GM19035 (cell line): ENCODE data around the gene CDY1B.
"Not testable (repeated sequence)": the region's sequence is repeated elsewhere in the genome, so short reads cannot be mapped to it uniquely, and the experiment has no call there.

Source experiments
- ATAC-seq: cut with Tn5 transposase; IDR thresholded peaks from one replicate; pipeline ENCODE4 v1.9.1; 2021; ENCODE audit not compliant: unreplicated experiment

Gene CDY1B, protein sequence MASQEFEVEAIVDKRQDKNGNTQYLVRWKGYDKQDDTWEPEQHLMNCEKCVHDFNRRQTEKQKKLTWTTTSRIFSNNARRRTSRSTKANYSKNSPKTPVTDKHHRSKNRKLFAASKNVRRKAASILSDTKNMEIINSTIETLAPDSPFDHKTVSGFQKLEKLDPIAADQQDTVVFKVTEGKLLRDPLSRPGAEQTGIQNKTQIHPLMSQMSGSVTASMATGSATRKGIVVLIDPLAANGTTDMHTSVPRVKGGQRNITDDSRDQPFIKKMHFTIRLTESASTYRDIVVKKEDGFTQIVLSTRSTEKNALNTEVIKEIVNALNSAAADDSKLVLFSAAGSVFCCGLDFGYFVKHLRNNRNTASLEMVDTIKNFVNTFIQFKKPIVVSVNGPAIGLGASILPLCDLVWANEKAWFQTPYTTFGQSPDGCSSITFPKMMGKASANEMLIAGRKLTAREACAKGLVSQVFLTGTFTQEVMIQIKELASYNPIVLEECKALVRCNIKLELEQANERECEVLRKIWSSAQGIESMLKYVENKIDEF

DNA sequence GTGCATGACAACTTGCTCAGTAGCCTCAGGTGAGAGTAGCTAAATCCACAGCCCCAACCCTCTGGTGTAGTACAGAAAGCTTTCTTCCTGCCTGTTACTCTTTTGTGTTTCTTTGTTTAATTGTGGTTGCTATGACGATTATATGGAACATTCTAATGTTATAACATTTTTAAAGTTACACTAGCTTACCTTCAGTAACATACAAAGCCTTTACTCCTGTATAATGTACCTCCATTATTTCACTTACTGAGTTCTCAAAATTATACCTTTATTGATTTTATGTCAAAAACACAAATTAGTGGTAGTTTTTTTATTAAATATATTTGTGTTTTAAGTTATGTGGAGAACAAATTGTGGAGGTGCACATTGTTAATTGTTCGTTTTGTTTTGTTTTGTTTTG is at the start of gene CDY1B:
Gene CDY1B, minus strand, starts transcription at position 101 of the 400 bp plus-strand sequence. CDS start 331 bp downstream, outside the sequence.
- not testable (repeated sequence) for ATAC-seq

DNA sequence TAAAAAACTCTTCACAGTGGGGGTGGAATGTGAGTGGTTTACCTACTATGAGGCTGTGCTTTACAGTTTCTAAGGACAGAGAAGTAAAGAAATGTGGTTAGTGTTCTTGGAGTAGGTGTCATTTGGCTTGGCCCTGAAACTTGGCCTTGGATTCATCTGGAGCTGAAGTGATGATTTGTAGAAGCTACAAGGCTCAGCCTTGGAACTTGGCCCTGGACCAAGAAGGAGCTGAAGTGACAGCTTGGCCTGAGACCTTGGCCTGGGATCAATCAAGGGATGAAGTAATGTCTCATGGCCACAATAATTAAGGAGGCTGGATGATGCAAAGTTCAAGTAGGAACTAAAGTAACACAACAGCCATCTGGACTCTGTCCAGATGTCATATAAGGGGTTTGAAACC is 1.7 kb upstream of the CDY1B start:
- not testable (repeated sequence) for ATAC-seq

DNA sequence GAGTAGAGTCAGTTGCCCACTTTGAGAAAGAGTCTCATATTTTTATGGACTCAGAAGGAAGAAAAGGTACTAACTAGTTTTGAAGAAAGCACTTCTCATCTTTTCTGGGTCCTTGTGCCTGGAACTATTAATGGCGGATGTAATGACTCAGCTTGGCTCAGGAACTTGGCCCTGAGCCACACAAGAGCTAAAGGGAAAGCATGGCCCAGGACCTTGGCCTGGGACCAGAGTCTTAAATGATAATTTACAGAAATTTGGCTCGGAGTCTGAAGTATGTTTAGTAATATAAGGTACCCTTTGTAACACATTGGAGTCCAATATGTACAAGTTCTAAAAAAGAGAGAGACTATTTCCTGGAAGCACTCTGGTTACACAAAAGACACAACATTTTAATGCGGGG is 4.6 kb downstream of the CDY1B start:
- not testable (repeated sequence) for ATAC-seq

DNA sequence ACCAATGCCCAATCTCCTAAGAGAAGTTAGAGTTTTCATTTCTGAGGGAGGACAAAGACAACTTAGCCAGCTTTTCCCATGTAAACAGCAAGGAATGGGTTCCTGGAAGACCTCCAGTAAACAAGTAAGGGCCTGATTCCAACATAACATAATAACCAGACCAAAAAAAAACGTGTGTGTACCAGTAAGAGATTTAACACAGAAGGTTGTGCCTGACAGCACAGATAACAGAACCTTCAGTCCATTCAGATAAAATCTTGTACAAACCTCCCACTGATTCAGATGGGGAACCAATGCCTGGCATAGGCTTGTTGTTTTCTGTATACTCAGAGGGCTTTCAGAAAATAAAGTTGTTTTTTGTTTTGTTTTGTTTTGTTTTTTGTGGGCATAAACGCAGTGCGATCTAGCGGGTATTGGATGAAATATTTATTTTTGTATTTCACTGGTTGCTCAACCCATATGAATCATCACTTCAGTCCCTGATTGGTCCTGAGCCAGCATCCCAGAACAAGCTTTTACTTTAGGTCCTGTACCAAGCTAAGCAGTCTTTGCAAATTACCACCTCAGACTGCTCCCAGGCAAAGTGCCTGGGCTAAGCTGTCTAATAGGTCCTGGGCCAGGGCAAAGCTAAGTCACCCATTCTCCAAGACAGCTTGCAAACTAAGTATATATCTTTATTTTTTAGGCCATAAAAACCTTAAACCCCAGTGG is 8.7 kb downstream of the CDY1B start:
- ATAC-seq, result not testable (repeated sequence)

DNA sequence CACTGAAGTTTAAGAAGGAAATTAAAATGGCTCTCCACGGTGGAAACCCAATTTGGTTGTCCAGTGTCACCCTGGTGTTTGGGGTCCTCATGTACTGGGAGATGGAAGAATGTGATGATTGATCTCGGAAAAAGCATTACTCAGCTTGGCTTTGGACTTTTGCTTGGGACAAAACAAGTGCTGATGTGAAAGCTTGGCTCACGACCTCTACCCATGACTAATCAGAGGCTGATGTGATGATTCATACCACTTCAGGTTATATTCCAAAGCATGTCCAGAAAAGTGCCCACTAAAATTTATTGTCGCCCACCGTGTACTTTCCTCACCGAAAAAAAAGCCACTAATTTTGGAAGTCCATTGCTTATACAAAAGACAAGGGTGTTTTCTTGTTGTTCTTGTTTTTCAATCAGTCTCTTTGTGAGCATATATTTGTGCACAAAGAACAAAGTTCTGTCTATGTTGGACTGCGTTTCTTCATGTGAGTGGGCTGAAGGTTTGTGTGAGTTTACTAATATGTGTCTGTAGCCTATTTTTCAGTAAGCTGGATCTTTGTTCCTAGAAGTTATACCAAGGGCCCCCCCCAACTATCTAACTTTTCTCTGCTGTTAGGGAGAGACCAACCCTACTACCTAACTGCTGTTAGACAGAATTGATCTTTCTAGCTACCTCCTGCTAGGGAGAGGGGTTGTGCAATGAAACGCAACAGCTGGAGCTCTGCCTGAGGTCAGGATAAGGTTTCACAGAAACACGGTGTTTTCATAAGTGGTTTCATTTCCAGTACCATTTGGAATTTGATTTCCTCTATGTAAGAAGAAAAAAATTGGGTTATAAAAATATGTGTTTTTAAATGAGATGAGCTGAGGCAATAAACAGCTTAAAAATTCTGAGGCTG is 21.4 kb downstream of the CDY1B start:
- ATAC-seq, result not testable (repeated sequence)
